Hepatocyte (in vitro differentiated cells): ENCODE results near the gene FMNL3.

ENCODE experiments used
- CTCF ChIP-seq: fragments of 200-600 bp; sonication (generic); IDR thresholded peaks from 2 replicates; pipeline ENCODE4 v1.5.1; 2016; ENCODE audit warnings: antibody characterized with exemption, mild to moderate bottlenecking; ENCODE audit not compliant: poor library complexity
- EZH2 ChIP-seq: fragments of 200-600 bp; sonication (generic); IDR thresholded peaks from 2 replicates; pipeline ENCODE4 v1.6.1; 2016; ENCODE audit warnings: antibody characterized with exemption, mild to moderate bottlenecking, borderline replicate concordance

- no peak for TF ChIP-seq EZH2
- TF ChIP-seq CTCF: no peak
Measured at GRCh38 chr12:49664591-49665239, 42.5 kb downstream of the FMNL3 start.
